Subcutaneous adipose tissue (tissue), 4 donors: ENCODE measurements around the gene CLC. TPM values are rescaled to one million over a fixed set of nuclear protein-coding genes. Genes with fewer than 3 reads are reported as not detected.

Experiments used
- total RNA-seq, 4 donors: library from RNA; depleted of rRNA; stranded (reverse); fragments of >200 nt; gene quantifications; one replicate each; pipeline ENCODE4 v1.1.0, GENCODE V29; 2016
- TF ChIP-seq, protein P1 (sequence below): fragments of 450-650 bp; IDR thresholded peaks from one replicate; pipeline ENCODE4 v1.5.1; 2016; ENCODE audit warnings: low read depth, mild to moderate bottlenecking, control low read depth, antibody characterized with exemption, moderate library complexity

Gene CLC
- total RNA-seq, 4 donors from 2014 or later = not detected

DNA sequence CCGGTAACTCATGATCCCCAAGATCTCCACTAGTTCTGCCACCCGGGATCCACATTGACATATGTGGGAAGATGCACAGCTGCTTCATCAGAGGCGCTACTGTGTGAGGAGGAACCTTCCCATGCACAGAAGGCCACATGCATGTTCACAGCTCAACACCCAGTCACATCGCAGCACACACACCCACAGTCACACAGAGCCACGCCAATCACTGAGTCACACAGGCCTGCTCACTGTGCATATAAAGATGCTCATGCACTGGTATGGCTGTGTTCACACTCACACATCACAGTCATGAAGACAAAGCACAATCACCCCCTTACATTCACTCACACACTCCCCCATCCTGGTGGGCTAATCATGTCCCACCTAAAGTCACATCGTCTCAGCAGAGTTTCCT lies 9.8 kb downstream of the CLC start:
- TF ChIP-seq, protein P1, sequence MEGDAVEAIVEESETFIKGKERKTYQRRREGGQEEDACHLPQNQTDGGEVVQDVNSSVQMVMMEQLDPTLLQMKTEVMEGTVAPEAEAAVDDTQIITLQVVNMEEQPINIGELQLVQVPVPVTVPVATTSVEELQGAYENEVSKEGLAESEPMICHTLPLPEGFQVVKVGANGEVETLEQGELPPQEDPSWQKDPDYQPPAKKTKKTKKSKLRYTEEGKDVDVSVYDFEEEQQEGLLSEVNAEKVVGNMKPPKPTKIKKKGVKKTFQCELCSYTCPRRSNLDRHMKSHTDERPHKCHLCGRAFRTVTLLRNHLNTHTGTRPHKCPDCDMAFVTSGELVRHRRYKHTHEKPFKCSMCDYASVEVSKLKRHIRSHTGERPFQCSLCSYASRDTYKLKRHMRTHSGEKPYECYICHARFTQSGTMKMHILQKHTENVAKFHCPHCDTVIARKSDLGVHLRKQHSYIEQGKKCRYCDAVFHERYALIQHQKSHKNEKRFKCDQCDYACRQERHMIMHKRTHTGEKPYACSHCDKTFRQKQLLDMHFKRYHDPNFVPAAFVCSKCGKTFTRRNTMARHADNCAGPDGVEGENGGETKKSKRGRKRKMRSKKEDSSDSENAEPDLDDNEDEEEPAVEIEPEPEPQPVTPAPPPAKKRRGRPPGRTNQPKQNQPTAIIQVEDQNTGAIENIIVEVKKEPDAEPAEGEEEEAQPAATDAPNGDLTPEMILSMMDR = no peak

DNA sequence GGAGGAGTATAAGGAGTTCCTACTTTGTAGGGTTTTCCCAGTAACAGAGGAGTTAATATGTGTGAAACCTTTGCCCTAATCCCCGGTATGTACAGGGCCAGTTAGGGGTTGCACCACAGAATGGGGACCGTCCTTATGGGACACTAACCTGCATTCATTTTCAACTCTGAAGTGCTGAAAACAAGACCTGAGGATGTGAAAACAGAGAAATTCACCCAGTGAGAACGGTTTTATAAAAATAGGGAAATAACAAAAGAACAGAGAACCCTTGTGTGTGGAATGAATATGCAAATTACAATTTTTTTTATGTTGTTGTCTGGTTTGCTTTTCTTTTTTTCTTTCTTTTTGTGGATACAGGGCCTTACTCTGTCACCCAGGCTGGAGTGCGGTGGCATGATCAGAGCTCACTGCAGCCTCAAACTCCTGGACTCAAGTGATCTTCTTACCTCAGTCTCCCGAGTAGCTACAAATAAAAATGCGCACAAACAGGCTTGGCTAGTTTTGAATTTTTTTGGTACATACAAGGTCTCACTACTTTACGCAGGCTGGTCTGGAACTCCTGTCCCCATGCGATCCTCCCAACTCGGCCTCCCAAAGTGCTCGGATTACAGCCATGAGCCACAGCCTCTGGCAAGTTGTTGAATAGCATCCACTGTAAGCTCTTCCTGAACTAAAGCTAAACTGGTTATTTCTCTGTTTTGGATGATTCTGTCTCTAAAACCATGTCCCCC lies 10.6 kb downstream of the CLC start:
- TF ChIP-seq, protein P1 = no peak

DNA sequence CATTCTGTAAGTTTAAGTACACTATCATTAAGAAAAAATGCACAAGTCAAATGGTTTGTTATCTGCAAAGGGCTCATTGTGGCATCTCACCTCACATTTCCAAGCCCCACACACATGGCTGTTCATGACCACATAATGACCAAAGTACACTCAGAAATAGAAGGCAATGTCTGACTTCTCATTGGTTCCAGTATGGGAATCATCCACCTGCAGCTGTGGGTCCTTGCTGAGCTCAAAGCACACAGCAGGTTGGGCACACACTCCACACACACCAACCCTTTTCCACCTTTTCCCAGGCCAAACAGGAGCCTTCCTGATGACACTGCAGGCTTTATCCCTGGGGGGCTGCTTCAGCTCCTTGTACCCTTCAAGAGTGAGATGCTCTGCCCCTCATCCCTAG lies 11.8 kb downstream of the CLC start:
- TF ChIP-seq, protein P1 = no peak

DNA sequence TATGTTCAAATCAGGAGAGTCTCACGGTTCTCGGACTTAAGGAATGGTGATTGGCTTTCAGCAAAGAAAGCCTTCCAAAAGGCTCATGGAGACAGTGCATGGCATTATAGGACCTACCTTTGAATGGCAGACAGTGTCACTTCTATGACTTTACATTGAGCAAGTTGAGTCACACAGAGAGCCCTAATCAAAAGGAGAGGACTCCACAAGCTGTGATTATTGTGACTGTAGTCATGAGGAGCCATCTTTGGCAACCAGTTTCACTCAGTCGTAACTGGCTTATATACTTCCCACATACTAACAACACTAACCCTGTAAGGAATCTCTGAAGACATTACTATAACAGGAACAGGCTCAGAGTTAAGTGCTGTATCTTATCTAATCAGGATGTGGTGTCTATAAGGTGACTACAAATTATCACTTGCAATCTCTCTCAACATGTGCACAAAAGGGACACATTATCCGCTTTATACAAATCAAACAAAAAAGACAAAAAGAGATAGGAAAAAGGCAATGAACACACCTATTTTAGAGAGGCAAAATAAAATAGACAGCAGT lies 27.4 kb downstream of the CLC start:
- TF ChIP-seq, protein P1 = no peak

DNA sequence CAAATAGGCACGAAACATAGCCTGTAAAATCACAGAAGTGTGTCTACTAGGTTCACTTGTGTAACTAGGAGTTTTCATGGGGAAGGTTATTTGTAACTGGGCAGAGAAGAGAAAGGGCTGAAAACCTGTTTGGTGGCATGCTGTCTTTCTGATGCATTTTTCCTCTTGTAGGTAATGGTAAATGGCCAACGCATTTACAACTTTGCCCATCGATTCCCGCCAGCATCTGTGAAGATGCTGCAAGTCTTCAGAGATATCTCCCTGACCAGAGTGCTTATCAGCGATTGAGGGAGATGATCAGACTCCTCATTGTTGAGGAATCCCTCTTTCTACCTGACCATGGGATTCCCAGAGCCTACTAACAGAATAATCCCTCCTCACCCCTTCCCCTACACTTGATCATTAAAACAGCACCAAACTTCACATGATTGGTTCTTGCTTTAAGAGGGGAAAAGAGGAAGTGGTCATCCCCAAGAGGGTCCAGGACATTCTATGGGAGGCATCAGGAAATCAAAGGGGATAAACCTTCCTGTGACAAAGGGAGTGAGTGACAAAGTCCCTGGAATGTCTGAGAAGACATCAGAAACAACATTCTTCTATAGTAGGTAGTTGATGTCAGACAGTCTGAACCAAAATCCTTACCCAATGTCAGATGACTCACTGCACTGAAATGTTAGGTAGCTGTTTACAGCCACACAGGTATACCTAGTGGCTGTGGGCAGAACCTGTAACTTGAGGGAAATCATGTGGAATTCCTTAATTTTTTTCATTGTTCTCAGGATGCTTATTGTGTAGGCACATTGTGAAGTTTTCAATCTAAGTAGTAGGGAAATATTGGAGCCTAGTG lies 28.6 kb downstream of the CLC start:
- TF ChIP-seq, protein P1 = no peak

DNA sequence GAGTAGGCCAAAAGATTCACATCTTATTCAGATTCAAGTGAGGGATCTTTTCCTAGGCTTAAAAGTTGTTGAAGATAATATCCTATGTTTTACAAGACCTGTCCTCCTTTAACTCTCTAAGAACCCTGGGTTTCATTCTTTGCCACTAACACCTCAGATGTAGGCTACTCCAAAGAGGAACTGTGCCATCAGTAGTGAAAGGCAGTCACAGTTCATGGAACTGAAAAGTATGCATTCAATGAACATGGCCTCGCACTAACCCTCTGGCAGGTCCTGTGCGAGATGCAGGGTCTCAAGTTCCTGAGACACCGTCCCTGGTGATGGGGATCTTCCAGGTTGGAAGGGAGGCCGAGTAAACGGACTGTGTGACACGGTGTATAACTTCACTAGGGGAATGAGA lies 29.2 kb downstream of the CLC start:
- TF ChIP-seq, protein P1 = no peak

DNA sequence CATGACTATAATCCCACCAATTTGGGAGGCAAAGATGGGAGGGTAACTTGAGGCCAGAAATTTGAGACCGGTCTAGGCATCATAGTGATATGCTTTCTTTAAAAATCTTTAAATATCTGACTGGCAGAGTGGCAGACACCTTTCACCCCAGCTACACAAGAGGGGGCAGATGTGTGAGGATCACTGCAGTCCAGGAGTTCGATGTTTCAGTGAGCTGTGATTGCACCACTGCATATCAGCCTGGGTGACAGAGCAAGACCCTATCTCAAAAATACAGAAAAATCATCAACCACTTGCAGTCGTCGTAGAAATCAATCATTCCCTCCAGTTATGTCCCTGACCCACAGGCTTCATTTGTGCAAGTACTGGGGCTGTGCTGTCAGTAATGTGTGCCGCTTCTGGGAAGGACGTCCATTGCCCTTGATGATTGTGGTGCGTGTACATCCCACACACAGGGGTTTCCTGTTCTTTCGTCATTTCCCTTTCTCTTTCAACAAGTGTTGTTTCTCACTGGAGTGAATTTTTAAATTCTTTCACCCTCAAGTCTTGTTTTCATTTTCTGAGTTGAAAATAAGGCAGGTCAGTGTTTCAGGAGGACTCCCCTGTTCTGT lies 32.1 kb downstream of the CLC start:
- TF ChIP-seq, protein P1 = no peak
